HUES6 (cell line): ENCODE results near the gene CST3.
"Not testable (repeated sequence)": the region's sequence is repeated elsewhere in the genome, so short reads cannot be mapped to it uniquely, and the experiment has no call there.

Experiments used
- H3K27ac ChIP-seq: 2 replicates; pipeline ENCODE4 v1.7.0; 2013; ENCODE audit warnings: low read depth, mild to moderate bottlenecking, low read length, inconsistent platforms
- H3K27me3 ChIP-seq: 2 replicates; pipeline ENCODE4 v1.6.1; 2013; ENCODE audit warnings: low read length; ENCODE audit not compliant: control insufficient read depth, insufficient read depth
- H3K36me3 ChIP-seq: 2 replicates; pipeline ENCODE4 v1.6.1; 2013; ENCODE audit warnings: low read length; ENCODE audit not compliant: control insufficient read depth, insufficient read depth
- H3K4me1 ChIP-seq: 2 replicates; pipeline ENCODE4 v1.6.1; 2013; ENCODE audit warnings: low read length; ENCODE audit not compliant: control insufficient read depth, insufficient read depth
- H3K4me3 ChIP-seq: 2 replicates; pipeline ENCODE4 v1.5.1; 2013; ENCODE audit warnings: low read depth, low read length
- H3K9ac ChIP-seq: one replicate; pipeline ENCODE4 v1.6.1; 2013; ENCODE audit warnings: mild to moderate bottlenecking, low read length
- H3K9me3 ChIP-seq: 2 replicates; pipeline ENCODE4 v1.6.1; 2013; ENCODE audit warnings: low read depth, low read length; ENCODE audit not compliant: control insufficient read depth, insufficient read depth

Gene CST3

DNA sequence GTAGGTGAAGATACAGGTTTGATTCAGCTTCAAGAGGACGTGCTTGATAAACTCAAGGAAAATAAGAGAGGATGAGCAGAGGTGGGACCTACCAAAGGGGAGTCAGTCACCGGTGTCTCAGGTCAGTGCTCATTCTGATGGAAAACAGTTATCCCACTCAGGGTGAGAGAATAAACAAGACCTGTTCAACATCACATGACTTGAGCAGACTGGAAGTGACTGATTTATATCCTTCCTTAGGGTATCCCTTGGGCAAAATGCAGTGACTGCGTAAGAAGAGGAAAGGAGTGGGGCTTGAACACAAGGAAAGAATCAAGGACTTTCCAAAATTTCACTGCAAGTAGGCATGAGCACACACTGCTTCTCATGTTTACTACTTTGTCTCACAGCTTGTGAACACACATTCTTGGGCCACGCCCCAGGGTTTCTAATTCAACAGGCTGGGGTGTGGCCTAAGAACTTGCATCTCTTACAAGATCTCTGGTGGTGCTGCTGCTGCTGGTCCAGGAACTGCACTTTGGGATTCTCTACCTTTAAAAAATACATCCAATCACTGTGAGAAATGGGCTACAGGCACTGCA lies 11.6 kb downstream of the CST3 start:
- peaks cover 26% of the 10 kb centered on the region for H3K4me1 ChIP-seq
- no peaks in the 10 kb centered on the region for H3K36me3 ChIP-seq
- H3K27me3 ChIP-seq: no peaks in the 10 kb centered on the region

DNA sequence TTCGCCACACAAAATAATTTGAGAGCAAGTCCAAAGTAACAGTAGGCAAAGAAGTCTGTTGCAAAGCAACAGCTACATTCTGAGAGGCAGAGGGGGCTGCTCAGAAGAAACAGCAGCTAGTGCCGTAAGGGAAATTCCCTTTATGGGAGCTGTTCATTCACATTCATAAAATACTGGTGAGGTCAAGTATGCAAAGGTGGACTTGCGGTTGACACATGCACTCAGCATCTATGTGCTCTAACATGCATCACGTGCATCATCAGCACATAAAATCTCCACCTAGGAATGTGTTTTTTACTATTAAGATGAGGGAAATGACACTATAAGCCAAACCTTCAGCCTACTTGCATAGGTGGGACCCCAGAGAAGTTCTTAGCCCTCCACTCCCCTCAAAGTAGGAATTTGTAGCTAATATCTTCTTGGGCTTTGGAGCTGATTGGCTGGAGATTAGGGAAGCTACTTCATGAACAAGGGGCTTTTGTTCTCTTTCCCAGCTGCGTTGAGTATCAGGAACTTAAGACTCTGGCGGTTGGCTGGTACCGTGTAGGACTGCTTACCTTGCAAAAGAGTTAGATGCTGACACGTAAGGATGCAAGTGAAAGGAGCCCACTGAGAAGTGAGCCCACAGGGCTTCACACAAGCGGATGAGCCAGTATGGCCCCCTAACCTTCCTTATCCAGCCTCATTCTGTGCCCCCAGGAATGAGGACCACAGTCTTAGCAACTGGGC lies 12.4 kb downstream of the CST3 start:
- H3K9ac ChIP-seq: no peak overlapping the region
- no peak overlapping the region for H3K4me3 ChIP-seq
- no peaks in the 10 kb centered on the region for H3K27me3 ChIP-seq
- H3K4me1 ChIP-seq: peaks cover 30% of the 10 kb centered on the region
- H3K27ac ChIP-seq: no peak overlapping the region
- no peaks in the 10 kb centered on the region for H3K36me3 ChIP-seq
- peaks cover 8% of the 10 kb centered on the region; the same call in 1 of the 2 replicates for H3K9me3 ChIP-seq

More for the DNA sequence above, 11.6 kb downstream of the CST3 start:
- no peak overlapping the region for H3K9ac ChIP-seq
- H3K4me3 ChIP-seq: no peak overlapping the region
- no peak overlapping the region for H3K27ac ChIP-seq
- H3K9me3 ChIP-seq: peaks cover 8% of the 10 kb centered on the region; the same call in 1 of the 2 replicates

DNA sequence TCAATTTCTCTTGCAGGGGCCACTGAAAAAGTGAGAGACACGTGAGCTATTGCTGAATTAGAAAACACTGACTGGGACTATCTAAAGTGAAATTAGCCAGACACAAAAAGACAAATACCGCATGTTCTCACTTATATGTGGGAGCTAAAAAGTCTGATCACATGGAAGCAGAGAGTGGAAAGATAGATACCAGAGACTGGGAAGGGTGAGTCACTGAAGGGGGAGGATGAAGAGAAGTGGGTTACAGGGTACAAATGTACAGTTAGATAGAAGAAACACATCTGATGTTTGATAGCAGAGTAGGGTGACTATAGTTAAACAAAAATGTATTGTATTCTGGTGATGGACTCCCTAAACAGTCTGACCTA lies 13.4 kb downstream of the CST3 start:
- H3K9ac ChIP-seq: no peak overlapping the region
- peaks cover 25% of the 10 kb centered on the region for H3K4me1 ChIP-seq
- H3K4me3 ChIP-seq: no peak overlapping the region
- no peaks in the 10 kb centered on the region for H3K27me3 ChIP-seq
- no peak overlapping the region for H3K27ac ChIP-seq
- peaks cover 8% of the 10 kb centered on the region; the same call in 1 of the 2 replicates for H3K9me3 ChIP-seq
- H3K36me3 ChIP-seq: no peaks in the 10 kb centered on the region

DNA sequence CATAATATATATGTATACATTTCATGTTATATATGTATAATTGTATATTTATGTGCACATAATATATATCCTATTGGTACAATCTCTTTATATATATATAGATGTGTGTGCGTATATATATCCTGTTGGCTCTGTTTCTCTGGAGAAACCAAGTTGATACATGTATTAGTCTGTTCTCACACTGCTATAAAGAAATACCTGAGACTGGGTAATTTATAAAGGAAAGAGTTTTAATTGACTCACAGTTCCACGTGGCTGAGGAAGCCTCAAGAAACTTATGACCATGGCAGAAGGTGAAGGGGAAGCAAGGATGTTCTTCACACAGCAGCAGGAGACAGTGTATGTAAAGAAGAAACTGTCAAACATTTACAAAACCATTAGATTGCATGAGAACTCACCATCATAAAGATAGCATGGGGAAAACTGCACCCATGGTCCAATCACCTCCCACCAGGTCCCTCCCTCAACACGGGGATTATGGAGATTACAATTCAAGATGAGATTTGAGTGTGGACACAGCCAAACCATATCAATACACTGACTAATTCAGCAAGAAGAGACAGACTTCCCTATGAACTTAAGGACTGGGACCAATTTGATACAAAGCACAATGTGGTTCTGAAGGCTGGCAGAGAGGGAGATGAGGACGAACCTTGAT lies 14.0 kb downstream of the CST3 start:
- H3K4me1 ChIP-seq: peaks cover 20% of the 10 kb centered on the region
- H3K9me3 ChIP-seq: peaks cover 8% of the 10 kb centered on the region; the same call in 1 of the 2 replicates
- H3K36me3 ChIP-seq: no peaks in the 10 kb centered on the region
- no peak overlapping the region for H3K27ac ChIP-seq
- no peak overlapping the region for H3K9ac ChIP-seq
- H3K4me3 ChIP-seq: no peak overlapping the region
- H3K27me3 ChIP-seq: no peaks in the 10 kb centered on the region

DNA sequence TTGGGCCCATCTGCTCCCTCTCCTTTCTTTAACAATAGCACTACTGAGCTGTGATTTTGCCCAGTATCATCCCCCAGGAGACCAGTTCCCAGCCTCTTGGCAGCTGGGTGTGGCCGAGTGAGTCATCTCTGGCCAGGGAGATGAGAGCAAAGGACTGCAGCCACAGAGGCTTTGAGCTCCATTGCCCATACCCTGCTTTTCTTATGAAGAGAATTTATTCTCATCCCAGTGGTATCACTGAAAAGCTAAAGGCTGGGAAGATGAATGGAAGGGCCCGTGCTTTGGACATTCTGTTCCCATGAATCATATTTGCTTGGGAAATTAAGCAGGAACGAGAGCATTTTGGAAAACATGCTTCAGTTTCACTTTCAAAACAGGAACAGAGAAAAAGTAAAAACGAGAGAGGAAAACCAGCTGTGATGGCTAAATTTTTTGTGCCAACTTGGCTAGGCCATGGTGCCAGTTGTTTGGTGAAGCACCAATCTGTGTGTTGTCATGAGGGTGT lies 14.9 kb downstream of the CST3 start:
- Histone ChIP-seq H3K27me3 (no peaks in the 10 kb centered on the region), H3K9me3 (peaks cover 8% of the 10 kb centered on the region; the same call in 1 of the 2 replicates), H3K4me3 (no peak overlapping the region), H3K9ac (peak overlapping the region; percentile 12), H3K36me3 (no peaks in the 10 kb centered on the region), H3K27ac (0 out of 2 replicates have a peak overlapping the region, but pooled peaks have one; percentile 30), H3K4me1 (peaks cover 19% of the 10 kb centered on the region)

DNA sequence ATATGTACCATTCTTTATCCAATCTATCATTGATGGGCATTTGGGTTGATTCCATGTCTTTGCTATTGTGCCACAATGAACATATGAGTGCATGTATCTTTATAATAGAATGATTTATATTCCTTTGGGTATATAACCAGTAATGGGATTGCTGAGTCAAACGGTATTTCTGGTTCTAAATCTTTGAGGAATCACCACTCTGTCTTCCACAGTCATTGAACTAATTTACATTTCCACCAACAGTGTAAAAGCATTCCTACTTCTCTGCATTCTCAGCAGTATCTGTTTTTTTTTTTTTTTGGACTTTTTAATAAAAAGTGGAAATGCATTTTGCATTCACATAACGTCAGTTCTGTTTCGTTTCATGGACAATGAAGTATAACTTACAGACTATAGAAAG lies 15.4 kb downstream of the CST3 start:
- not testable (repeated sequence) for H3K4me3 ChIP-seq, H3K9me3 ChIP-seq, H3K27me3 ChIP-seq, H3K9ac ChIP-seq, H3K27ac ChIP-seq, H3K36me3 ChIP-seq
- peaks cover 19% of the 10 kb centered on the region for H3K4me1 ChIP-seq

DNA sequence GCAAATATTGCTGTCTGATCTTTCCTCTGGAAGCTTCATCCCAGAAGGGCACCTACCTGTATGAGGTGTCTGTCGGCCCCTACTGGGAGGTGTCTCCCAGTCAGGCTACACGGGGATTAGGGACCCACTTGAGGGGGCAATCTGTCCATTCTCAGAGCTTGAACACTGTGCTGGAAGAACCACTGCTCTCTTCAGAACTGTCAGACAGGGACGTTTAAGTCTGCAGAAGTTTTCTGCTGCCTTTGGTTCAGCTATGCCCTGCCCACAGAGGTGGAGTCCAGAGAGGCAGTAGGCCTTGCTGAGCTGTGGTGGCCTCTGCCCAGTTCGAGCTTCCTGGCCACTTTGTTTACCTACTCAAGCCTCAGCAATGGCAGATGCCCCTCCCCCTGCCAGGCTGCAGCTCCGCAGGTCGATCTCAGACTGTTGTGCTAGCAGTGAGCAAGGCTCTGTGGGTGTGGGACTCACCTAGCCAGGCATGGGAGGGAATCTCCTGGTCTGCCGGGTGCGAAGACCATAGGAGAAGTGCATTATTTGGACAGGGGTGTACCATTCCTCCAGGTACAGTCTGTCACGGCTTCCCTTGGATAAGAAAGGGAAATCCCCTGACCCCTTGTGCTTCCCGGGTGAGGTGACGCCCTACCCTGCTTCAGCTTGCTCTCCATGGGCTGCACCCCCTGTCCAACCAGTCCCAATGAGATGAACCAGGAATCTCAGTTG lies 16.9 kb downstream of the CST3 start:
- not testable (repeated sequence) for H3K36me3 ChIP-seq, H3K9me3 ChIP-seq, H3K27ac ChIP-seq, H3K4me3 ChIP-seq, H3K9ac ChIP-seq, H3K27me3 ChIP-seq
- H3K4me1 ChIP-seq: peaks cover 14% of the 10 kb centered on the region

DNA sequence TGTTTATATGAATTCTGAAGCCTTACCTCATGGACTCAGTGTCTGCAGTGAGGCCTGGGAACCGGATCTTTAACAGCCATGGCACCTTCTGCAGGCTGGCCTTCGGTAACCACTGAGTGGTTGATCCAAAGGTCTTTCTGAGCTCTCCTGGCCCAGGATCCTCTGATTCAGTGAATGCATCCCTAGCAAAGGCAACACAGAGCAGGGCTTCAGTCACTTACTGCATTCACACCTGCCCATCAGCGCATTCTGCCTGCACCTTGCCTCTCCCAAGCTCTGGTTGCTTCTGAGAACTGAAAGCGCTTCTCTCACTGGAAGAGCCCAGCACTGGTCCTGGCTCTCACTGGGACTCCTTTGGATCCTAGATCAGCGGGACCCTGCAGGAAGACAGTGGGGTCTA lies 23.6 kb downstream of the CST3 start:
- Histone ChIP-seq H3K36me3 (no peaks in the 10 kb centered on the region), H3K9ac (no peak overlapping the region), H3K9me3 (no peaks in the 10 kb centered on the region), H3K27ac (no peak overlapping the region), H3K27me3 (no peaks in the 10 kb centered on the region), H3K4me1 (peaks cover 3% of the 10 kb centered on the region; the same call in 1 of the 2 replicates), H3K4me3 (no peak overlapping the region)

DNA sequence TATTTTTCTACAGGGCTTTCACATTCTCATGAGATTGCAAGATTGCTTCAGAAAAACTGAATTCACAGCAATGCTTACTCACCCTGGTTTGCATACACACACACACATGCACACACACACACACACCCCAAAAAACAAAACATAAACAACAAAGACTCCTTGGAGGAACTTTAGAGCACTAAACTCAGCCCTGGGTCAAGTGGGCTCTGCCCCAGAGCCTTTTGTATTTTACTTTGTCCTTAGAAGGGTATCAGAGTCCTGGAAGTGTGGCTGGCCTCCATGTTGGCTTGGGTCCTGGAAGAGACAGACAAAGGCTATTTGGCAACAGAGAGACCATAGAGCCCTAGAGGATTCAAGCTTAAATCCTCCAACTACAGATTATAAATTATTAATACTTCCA lies 24.1 kb downstream of the CST3 start:
- Histone ChIP-seq H3K9ac (no peak overlapping the region), H3K4me1 (peaks cover 6% of the 10 kb centered on the region), H3K27me3 (no peaks in the 10 kb centered on the region), H3K27ac (no peak overlapping the region), H3K4me3 (no peak overlapping the region), H3K9me3 (no peaks in the 10 kb centered on the region), H3K36me3 (no peaks in the 10 kb centered on the region)

DNA sequence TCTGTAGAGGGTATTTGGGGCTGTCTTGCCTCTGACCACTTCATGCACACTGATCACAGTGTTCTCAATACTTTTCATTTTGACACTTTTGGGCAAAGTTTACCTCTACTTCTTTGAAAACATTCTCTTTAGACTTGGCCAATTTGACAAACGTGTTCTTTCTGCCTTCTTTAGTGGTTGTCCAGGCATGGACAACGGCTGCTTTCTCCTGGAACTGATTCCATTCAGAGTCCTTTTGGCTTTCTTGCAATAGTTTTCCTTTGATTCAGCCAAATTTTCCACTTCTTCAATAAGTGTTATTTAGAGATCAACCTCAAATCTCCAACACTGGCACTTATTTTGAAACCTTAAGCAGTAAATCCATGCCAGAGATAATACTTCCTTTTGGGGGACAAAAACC lies 25.4 kb downstream of the CST3 start:
- Histone ChIP-seq H3K36me3 (no peaks in the 10 kb centered on the region), H3K27me3 (no peaks in the 10 kb centered on the region)

More for the DNA sequence above, 25.4 kb downstream of the CST3 start:
- Histone ChIP-seq H3K4me1 (peaks cover 13% of the 10 kb centered on the region), H3K9ac (no peak overlapping the region), H3K9me3 (no peaks in the 10 kb centered on the region), H3K27ac (no peak overlapping the region), H3K4me3 (no peak overlapping the region)
